ENCODE data around the gene TTC9B.
"Not testable (repeated sequence)": the region's sequence is repeated elsewhere in the genome, so short reads cannot be mapped to it uniquely, and the experiment has no call there.

GRCh38 chr19:40169482-40170302 is 48.5 kb downstream of the TTC9B start:
- TF ChIP-seq EZH2 (IDR thresholded peaks at IDR 0.05; ENCODE audit: insufficient read depth, poor library complexity, severe bottlenecking); EZH2phosphoT487 (IDR thresholded peaks at IDR 0.05; ENCODE audit: insufficient read depth, low read depth): not testable (repeated sequence)
